ENCODE results near the gene PARVG.

GRCh38 chr22:44157916-44158618 lies 22.7 kb upstream of the PARVG start:
- no peak for TF ChIP-seq EZH2 (IDR thresholded peaks at IDR 0.05; ENCODE audit: borderline replicate concordance, low read depth, low read length, poor library complexity, severe bottlenecking)
- no peak for TF ChIP-seq CTCF (conservative IDR thresholded peaks at IDR 0.05; ENCODE audit: low read depth, low read length)

Measured in A673 (cell line).